CD14-positive monocyte (primary cell): ENCODE measurements around the gene TTC7B. TPM values are rescaled to one million over a fixed set of nuclear protein-coding genes. Genes with fewer than 3 reads are reported as not detected.

Experiments used
- DNase-seq, 3 donors: peaks; one replicate each; pipeline ENCODE4 v3.0.0-alpha.2; 2011 to 2022
- H2AFZ ChIP-seq: 2 replicates; pipeline ENCODE4 v1.6.0; 2012; ENCODE audit warnings: mild to moderate bottlenecking, low read depth, low read length, inconsistent platforms; ENCODE audit not compliant: insufficient read depth, poor library complexity, severe bottlenecking
- H3K27ac ChIP-seq, 2 donors: 1 replicate in 1 of 2; 2 replicates in 1 of 2; pipeline ENCODE4 v1.5.1; 2012 to 2013; ENCODE audit warnings: low read length in 2 of 2, control low read depth in 1 of 2, inconsistent platforms in 1 of 2, low read depth in 1 of 2, mild to moderate bottlenecking in 1 of 2
- H3K27me3 ChIP-seq, 2 donors: one replicate each; pipeline versions ENCODE4 v1.6.0 to v1.6.1; 2011 to 2013; ENCODE audit warnings: low read length in 2 of 2; ENCODE audit not compliant: control insufficient read depth in 2 of 2, insufficient read depth in 2 of 2
- H3K36me3 ChIP-seq, 2 donors: replicated peaks in 1 of 2; 1 replicate in 1 of 2; 2 replicates in 1 of 2; pipeline versions ENCODE4 v1.5.1 to v1.6.1; 2012 to 2013; ENCODE audit warnings: low read length in 2 of 2, control low read depth in 1 of 2, inconsistent platforms in 1 of 2, mild to moderate bottlenecking in 1 of 2; ENCODE audit not compliant: insufficient read depth in 2 of 2, control insufficient read depth in 1 of 2
- H3K4me1 ChIP-seq, 2 donors: 1 replicate in 1 of 2; 2 replicates in 1 of 2; pipeline versions ENCODE4 v1.5.1 to v1.6.1; 2012 to 2013; ENCODE audit warnings: low read length in 2 of 2, control low read depth in 1 of 2, inconsistent platforms in 1 of 2, mild to moderate bottlenecking in 1 of 2, moderate library complexity in 1 of 2; ENCODE audit not compliant: insufficient read depth in 2 of 2, control insufficient read depth in 1 of 2
- H3K4me2 ChIP-seq: replicated peaks from 2 replicates; pipeline ENCODE3; 2012; ENCODE audit warnings: low read length, moderate library complexity, mild to moderate bottlenecking; ENCODE audit not compliant: poor library complexity, severe bottlenecking; ENCODE audit errors: extremely low read depth
- H3K4me3 ChIP-seq, 3 experiments: fragments of 200-600 bp in 1 of 3; sonication (generic) in 1 of 3; replicated peaks in 1 of 3; 1 replicate in 2 of 3; 2 replicates in 1 of 3; pipeline ENCODE4 v1.5.1; 2011 to 2013; ENCODE audit warnings: low read length in 3 of 3, mild to moderate bottlenecking in 3 of 3, control low read depth in 2 of 3, low read depth in 2 of 3, inconsistent platforms in 1 of 3, moderate library complexity in 1 of 3
- H3K79me2 ChIP-seq: 2 replicates; pipeline ENCODE4 v1.6.0; 2012; ENCODE audit warnings: mild to moderate bottlenecking, control low read depth, inconsistent platforms, low read length, moderate library complexity; ENCODE audit not compliant: insufficient read depth
- H3K9ac ChIP-seq: 2 replicates; pipeline ENCODE4 v1.6.0; 2017; ENCODE audit warnings: low read length, mild to moderate bottlenecking; ENCODE audit not compliant: insufficient read depth, poor library complexity, severe bottlenecking
- H3K9me3 ChIP-seq, 2 donors: replicated peaks in 1 of 2; 1 replicate in 1 of 2; 2 replicates in 1 of 2; pipeline versions ENCODE4 v1.5.1 to v1.6.1; 2012 to 2013; ENCODE audit warnings: low read length in 2 of 2, control low read depth in 1 of 2; ENCODE audit not compliant: control insufficient read depth in 1 of 2, insufficient read depth in 1 of 2
- H4K20me1 ChIP-seq: 2 replicates; pipeline ENCODE4 v1.6.0; 2012; ENCODE audit warnings: mild to moderate bottlenecking, low read length, control low read depth, moderate library complexity; ENCODE audit not compliant: insufficient read depth
- H3K27ac Mint-ChIP-seq, 7 donors: one replicate each; pipeline ENCODE4 v1.8.0; 2020; ENCODE audit warnings: mild to moderate bottlenecking in 7 of 7, mixed read lengths in 7 of 7, moderate library complexity in 6 of 7, inconsistent platforms in 2 of 7
- H3K27me3 Mint-ChIP-seq, 3 donors: one replicate each; pipeline ENCODE4 v1.8.0; 2021 to 2022; ENCODE audit warnings: low read depth in 3 of 3, mild to moderate bottlenecking in 3 of 3, mixed read lengths in 3 of 3, moderate library complexity in 3 of 3, inconsistent platforms in 1 of 3
- H3K36me3 Mint-ChIP-seq, 2 donors: one replicate each; pipeline ENCODE4 v1.8.0; 2020; ENCODE audit warnings: mixed read lengths in 2 of 2, inconsistent platforms in 1 of 2, mild to moderate bottlenecking in 1 of 2
- H3K4me1 Mint-ChIP-seq: one replicate; pipeline ENCODE4 v1.8.0; 2020; ENCODE audit warnings: mild to moderate bottlenecking, mixed read lengths
- H3K4me3 Mint-ChIP-seq, 2 donors: one replicate each; pipeline ENCODE4 v1.8.0; 2020; ENCODE audit warnings: mild to moderate bottlenecking in 2 of 2, mixed read lengths in 2 of 2, moderate library complexity in 1 of 2
- H3K9me3 Mint-ChIP-seq, 7 donors: one replicate each; pipeline ENCODE4 v1.8.0; 2020 to 2022; ENCODE audit warnings: mixed read lengths in 7 of 7, mild to moderate bottlenecking in 6 of 7, moderate library complexity in 6 of 7, inconsistent platforms in 2 of 7
- WGBS: methylation state at CpG from one replicate; pipeline ENCODE4 v1.1.5; 2013; ENCODE audit warnings: missing lambda C conversion rate; ENCODE audit not compliant: insufficient coverage; 5-methylcytosine and 5-hydroxymethylcytosine counted together
- intact Hi-C, 2 donors: fragments of 100-400 bp; cut with micrococcal nuclease; formaldehyde crosslinking; loops; one replicate each; pipeline versions ENCODE4 v1.15.0 to v1.15.1; 2023
- polyA plus RNA-seq, 3 donors: library from polyadenylated mRNA; depleted of rRNA in 1 of 3; unstranded in 2 of 3; stranded (reverse) in 1 of 3; fragments of 300-500 nt in 2 of 3; fragments of >200 nt in 1 of 3; fragmentation: Illumina TruSeq in 2 of 3; gene quantifications; 1 replicate in 2 of 3; 2 replicates in 1 of 3; pipeline ENCODE4 v1.2.3, GENCODE V29; 2012 to 2021
- TF ChIP-seq, protein P1 (sequence below): fragments of 200-600 bp; IDR thresholded peaks from one replicate; pipeline ENCODE4 v1.8.0; 2022; ENCODE audit warnings: antibody characterized with exemption, mild to moderate bottlenecking

Gene TTC7B
- polyA plus RNA-seq, 3 donors, result 0.87 to 2.6 (median 1.2) TPM

DNA sequence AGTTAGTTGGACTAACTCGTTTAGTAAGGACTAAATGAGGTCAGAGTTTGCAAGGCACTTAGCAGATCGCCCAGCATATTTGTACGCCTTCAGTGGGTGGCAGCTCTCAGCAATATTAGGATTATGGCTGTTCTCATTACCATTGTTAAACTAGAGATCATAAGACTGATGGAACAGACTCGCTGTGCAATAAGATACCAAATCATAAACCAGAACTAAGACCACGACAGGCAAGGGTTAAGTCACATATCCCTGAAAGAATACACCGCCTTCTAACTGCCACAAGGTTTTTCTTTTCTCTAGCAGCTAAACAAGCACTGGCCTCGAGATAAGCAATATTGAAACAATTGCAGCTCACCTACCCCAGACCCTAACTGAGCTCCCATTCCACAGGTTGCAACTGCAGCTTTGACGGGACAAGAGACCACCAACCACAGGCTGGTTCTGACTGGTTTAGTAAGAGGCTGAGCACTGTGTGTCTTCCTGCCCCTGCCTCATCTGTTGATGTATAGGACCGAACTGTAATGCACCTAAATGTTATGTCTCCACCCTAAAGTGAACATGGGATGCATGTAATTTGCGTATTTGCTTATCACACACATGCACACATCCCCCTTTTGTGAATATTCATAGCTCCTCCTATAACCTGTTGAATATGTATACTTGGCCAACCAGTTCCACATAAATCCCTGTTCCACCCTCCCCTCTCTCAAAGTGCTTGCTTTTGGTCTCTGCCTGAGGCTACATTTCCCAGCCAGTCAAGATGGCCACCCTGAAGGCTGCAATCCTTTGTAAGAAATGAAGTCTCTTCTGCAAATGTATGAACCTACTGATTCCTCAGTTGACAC lies 266.2 kb downstream of the TTC7B start:
- no peak overlapping the region for H3K27ac Mint-ChIP-seq
- no peaks in the 10 kb centered on the region for H3K4me1 Mint-ChIP-seq
- no peak for DNase-seq
- no peaks in the 10 kb centered on the region for H3K27me3 Mint-ChIP-seq
- H3K4me3 ChIP-seq, result no peak overlapping the region
- no peak overlapping the region for H3K9ac ChIP-seq
- H3K9me3 ChIP-seq, result peaks cover 0 to 4% of the 10 kb centered on the region in 2 donors
- no peak overlapping the region for H3K27ac ChIP-seq
- H3K36me3 Mint-ChIP-seq, result no peaks in the 10 kb centered on the region
- H3K9me3 Mint-ChIP-seq, result peaks cover 0 to 9% (median 2%) of the 10 kb centered on the region in 7 donors
- H4K20me1 ChIP-seq, result no peaks in the 10 kb centered on the region
- H3K79me2 ChIP-seq, result no peaks in the 10 kb centered on the region
- intact Hi-C loops, result no loop called here
- no peak overlapping the region for H2AFZ ChIP-seq
- H3K4me3 Mint-ChIP-seq, result no peak overlapping the region
- no peaks in the 10 kb centered on the region for H3K36me3 ChIP-seq
- H3K4me1 ChIP-seq, result no peaks in the 10 kb centered on the region
- TF ChIP-seq, protein P1, sequence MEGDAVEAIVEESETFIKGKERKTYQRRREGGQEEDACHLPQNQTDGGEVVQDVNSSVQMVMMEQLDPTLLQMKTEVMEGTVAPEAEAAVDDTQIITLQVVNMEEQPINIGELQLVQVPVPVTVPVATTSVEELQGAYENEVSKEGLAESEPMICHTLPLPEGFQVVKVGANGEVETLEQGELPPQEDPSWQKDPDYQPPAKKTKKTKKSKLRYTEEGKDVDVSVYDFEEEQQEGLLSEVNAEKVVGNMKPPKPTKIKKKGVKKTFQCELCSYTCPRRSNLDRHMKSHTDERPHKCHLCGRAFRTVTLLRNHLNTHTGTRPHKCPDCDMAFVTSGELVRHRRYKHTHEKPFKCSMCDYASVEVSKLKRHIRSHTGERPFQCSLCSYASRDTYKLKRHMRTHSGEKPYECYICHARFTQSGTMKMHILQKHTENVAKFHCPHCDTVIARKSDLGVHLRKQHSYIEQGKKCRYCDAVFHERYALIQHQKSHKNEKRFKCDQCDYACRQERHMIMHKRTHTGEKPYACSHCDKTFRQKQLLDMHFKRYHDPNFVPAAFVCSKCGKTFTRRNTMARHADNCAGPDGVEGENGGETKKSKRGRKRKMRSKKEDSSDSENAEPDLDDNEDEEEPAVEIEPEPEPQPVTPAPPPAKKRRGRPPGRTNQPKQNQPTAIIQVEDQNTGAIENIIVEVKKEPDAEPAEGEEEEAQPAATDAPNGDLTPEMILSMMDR, result no peak
- 96% methylated on average over 6 of the region's 10 CpGs for WGBS
- H3K4me2 ChIP-seq, result no peak overlapping the region
- H3K27me3 ChIP-seq, result no peaks in the 10 kb centered on the region

DNA sequence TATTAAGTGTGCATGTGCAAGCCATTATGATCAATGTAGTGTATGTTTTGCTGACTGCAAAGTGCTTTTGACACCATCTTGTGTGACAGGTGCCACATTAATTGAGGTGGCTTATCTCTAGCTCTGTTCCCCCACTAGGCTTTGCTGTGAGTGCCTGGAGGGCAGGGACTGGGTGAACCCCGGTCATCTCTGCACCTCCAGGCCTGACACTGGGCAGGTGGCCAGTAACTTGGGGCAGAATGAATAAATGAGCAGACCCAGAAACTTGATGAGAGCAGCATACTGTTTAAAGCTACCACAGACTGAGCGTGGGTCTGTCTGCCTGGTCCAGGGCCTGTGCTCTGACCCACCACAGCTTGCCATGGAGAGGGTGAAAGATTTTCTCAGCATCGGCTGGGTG lies 267.8 kb downstream of the TTC7B start:
- Histone ChIP-seq H3K79me2 (no peaks in the 10 kb centered on the region), H3K4me3 (no peak overlapping the region), H4K20me1 (no peaks in the 10 kb centered on the region), H3K27ac (no peak overlapping the region), H2AFZ (no peak overlapping the region), H3K4me2 (no peak overlapping the region), H3K9ac (no peak overlapping the region), H3K4me1 (no peaks in the 10 kb centered on the region), H3K27me3 (no peaks in the 10 kb centered on the region), H3K36me3 (no peaks in the 10 kb centered on the region), H3K9me3 (peaks cover 0 to 4% of the 10 kb centered on the region in 2 donors)
- H3K27me3 Mint-ChIP-seq, result peaks cover 0 to 1% (median 0%) of the 10 kb centered on the region in 3 donors
- H3K4me1 Mint-ChIP-seq, result no peaks in the 10 kb centered on the region
- WGBS, result 86% methylated on average over 2 of the region's 3 CpGs
- no peak overlapping the region for H3K4me3 Mint-ChIP-seq
- no peaks in the 10 kb centered on the region for H3K36me3 Mint-ChIP-seq
- TF ChIP-seq, protein P1, result no peak
- intact Hi-C loops, result no loop called here
- H3K27ac Mint-ChIP-seq, result peak overlapping the region in 1 of 7 donors; percentile 17
- peaks cover 0 to 9% (median 2%) of the 10 kb centered on the region in 7 donors for H3K9me3 Mint-ChIP-seq
- no peak for DNase-seq
